HL-60 (cell line): ENCODE data around the gene AP2M1.

ENCODE experiments used
- DNase-seq, 2 experiments: peaks; one replicate each; pipeline ENCODE4 v3.0.0-alpha.2; 2010 to 2020; ENCODE audit warnings: low read depth in 1 of 2, low spot score in 1 of 2
- H3K27ac ChIP-seq: fragments of 250-450 bp; sonication (Bioruptor Pico); replicated peaks from 2 replicates; pipeline ENCODE4 v1.5.1; 2020; ENCODE audit warnings: mild to moderate bottlenecking, moderate library complexity
- H3K27me3 ChIP-seq: fragments of 250-450 bp; sonication (Bioruptor Pico); 2 replicates; pipeline ENCODE4 v1.5.1; 2021; ENCODE audit warnings: mild to moderate bottlenecking, moderate library complexity; ENCODE audit not compliant: insufficient read depth, poor library complexity, severe bottlenecking
- H3K4me3 ChIP-seq: replicated peaks from 2 replicates; pipeline ENCODE4 v1.5.1; 2011; ENCODE audit warnings: mild to moderate bottlenecking, control low read depth, low read length; ENCODE audit not compliant: insufficient read depth
- CTCF ChIP-seq: IDR thresholded peaks from one replicate; pipeline ENCODE4 v1.5.1; 2011; ENCODE audit warnings: low read length, control low read depth, inconsistent platforms; ENCODE audit not compliant: insufficient read depth
- GABPA ChIP-seq: IDR thresholded peaks from 2 replicates; pipeline ENCODE4 v1.6.1; 2012; ENCODE audit warnings: low read depth
- POLR2AphosphoS5 ChIP-seq: IDR thresholded peaks from 2 replicates; pipeline ENCODE4 v1.6.1; 2012; ENCODE audit warnings: low read depth
- SPI1 ChIP-seq: IDR thresholded peaks from 2 replicates; pipeline ENCODE4 v1.6.1; 2012; ENCODE audit warnings: low read depth, mild to moderate bottlenecking, borderline replicate concordance
- TF ChIP-seq, protein P1 (sequence below): IDR thresholded peaks from 2 replicates; pipeline ENCODE4 v1.6.1; 2012; ENCODE audit warnings: low read depth; ENCODE audit not compliant: insufficient replicate concordance

Gene AP2M1

GRCh38 chr3:184168363-184169120, 6.1 kb upstream of the AP2M1 start:
- Histone ChIP-seq H3K27ac (no peak overlapping the region), H3K4me3 (no peak overlapping the region), H3K27me3 (no peaks in the 10 kb centered on the region)
- no peak for DNase-seq
- TF ChIP-seq, protein P1, sequence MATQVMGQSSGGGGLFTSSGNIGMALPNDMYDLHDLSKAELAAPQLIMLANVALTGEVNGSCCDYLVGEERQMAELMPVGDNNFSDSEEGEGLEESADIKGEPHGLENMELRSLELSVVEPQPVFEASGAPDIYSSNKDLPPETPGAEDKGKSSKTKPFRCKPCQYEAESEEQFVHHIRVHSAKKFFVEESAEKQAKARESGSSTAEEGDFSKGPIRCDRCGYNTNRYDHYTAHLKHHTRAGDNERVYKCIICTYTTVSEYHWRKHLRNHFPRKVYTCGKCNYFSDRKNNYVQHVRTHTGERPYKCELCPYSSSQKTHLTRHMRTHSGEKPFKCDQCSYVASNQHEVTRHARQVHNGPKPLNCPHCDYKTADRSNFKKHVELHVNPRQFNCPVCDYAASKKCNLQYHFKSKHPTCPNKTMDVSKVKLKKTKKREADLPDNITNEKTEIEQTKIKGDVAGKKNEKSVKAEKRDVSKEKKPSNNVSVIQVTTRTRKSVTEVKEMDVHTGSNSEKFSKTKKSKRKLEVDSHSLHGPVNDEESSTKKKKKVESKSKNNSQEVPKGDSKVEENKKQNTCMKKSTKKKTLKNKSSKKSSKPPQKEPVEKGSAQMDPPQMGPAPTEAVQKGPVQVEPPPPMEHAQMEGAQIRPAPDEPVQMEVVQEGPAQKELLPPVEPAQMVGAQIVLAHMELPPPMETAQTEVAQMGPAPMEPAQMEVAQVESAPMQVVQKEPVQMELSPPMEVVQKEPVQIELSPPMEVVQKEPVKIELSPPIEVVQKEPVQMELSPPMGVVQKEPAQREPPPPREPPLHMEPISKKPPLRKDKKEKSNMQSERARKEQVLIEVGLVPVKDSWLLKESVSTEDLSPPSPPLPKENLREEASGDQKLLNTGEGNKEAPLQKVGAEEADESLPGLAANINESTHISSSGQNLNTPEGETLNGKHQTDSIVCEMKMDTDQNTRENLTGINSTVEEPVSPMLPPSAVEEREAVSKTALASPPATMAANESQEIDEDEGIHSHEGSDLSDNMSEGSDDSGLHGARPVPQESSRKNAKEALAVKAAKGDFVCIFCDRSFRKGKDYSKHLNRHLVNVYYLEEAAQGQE: no peak
- no peak for TF ChIP-seq GABPA
- no peak for TF ChIP-seq POLR2AphosphoS5
- TF ChIP-seq SPI1: no peak
- no peak for TF ChIP-seq CTCF

DNA sequence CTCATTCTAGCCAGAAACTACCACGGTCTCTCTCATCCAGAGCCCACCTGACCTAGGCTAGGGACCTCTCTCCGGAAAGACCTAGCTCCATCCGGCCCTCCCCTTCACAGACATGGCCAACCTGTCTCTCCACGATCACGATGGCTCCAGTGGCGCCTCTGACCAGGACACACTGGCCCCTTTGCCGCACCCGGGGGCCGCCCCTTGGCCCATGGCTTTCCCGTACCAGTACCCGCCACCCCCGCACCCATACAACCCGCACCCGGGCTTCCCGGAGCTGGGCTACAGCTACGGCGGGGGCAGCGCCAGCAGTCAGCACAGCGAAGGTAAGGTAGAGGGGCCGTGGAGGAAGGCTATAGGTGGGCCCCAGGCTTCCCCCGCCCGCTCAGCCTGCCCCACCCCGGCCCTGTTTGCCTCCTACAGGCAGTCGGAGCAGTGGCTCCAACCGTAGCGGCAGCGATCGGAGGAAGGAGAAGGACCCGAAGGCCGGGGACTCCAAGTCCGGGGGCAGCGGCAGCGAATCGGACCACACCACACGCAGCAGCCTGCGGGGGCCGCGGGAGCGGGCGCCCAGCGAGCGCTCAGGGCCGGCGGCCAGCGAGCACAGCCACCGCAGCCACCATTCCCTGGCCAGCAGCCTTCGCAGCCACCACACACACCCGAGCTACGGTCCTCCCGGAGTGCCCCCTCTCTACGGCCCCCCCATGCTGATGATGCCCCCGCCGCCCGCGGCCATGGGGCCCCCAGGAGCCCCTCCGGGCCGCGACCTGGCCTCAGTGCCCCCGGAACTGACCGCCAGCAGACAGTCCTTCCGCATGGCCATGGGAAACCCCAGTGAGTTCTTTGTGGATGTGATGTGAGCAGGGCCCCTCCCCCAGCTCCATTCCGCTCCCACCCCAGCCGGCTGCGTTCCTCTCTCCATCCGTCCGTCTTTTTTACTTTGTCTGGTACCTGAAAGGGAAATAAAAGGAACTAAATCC, 4.5 kb upstream of the AP2M1 start:
- H3K27ac ChIP-seq: no peak overlapping the region

More for the DNA sequence above, 4.5 kb upstream of the AP2M1 start:
- Histone ChIP-seq H3K4me3 (no peak overlapping the region), H3K27me3 (no peaks in the 10 kb centered on the region)
- TF ChIP-seq POLR2AphosphoS5: no peak
- no peak for TF ChIP-seq SPI1
- TF ChIP-seq CTCF: no peak
- TF ChIP-seq, protein P1: no peak
- TF ChIP-seq GABPA: no peak
- no peak for DNase-seq
